OCI-LY1 (cell line): Measurements from ENCODE around the gene CHMP1A.

Experiments used
- H2AFZ ChIP-seq: fragments of 200-600 bp; sonication (generic), shearing (Covaris generic); 2 replicates; pipeline ENCODE4 v1.6.0; 2014; ENCODE audit warnings: antibody characterized with exemption, mild to moderate bottlenecking, low read length
- H3F3A ChIP-seq: fragments of 200-600 bp; sonication (generic), shearing (Covaris generic); 2 replicates; pipeline ENCODE4 v1.6.0; 2014; ENCODE audit warnings: mild to moderate bottlenecking, antibody characterized with exemption, low read length, moderate library complexity; ENCODE audit not compliant: insufficient read depth
- H3K27ac ChIP-seq: fragments of 200-600 bp; sonication (generic); 2 replicates; pipeline ENCODE4 v1.5.1; 2014; ENCODE audit warnings: low read length, mixed run types, mild to moderate bottlenecking, low read depth; ENCODE audit not compliant: poor library complexity, severe bottlenecking
- H3K27me3 ChIP-seq: fragments of 200-600 bp; sonication (generic); 2 replicates; pipeline ENCODE4 v1.6.0; 2014; ENCODE audit warnings: antibody characterized with exemption, mild to moderate bottlenecking, low read length, moderate library complexity; ENCODE audit not compliant: insufficient read depth
- H3K36me3 ChIP-seq: fragments of 200-600 bp; sonication (generic); 2 replicates; pipeline ENCODE4 v1.6.1; 2014; ENCODE audit warnings: mild to moderate bottlenecking, antibody characterized with exemption, low read length, moderate library complexity, mixed read lengths; ENCODE audit not compliant: insufficient read depth
- H3K4me1 ChIP-seq: fragments of 200-600 bp; sonication (generic); 2 replicates; pipeline ENCODE4 v1.5.1; 2014; ENCODE audit warnings: mild to moderate bottlenecking, low read length, moderate library complexity; ENCODE audit not compliant: insufficient read depth, severe bottlenecking
- H3K4me2 ChIP-seq: fragments of 200-600 bp; sonication (generic), shearing (Covaris generic); 2 replicates; pipeline ENCODE4 v1.6.1; 2014; ENCODE audit warnings: low read length
- H3K4me3 ChIP-seq: fragments of 200-600 bp; sonication (generic); 2 replicates; pipeline ENCODE4 v1.5.1; 2014; ENCODE audit warnings: low read length, low read depth, mild to moderate bottlenecking, mixed read lengths; ENCODE audit not compliant: poor library complexity, severe bottlenecking
- H3K79me2 ChIP-seq: fragments of 200-600 bp; shearing (Covaris generic); 2 replicates; pipeline ENCODE4 v1.6.1; 2016; ENCODE audit warnings: mixed run types, low read length, mixed read lengths; ENCODE audit not compliant: insufficient read depth
- H3K9ac ChIP-seq: fragments of 200-600 bp; sonication (generic), shearing (Covaris generic); 2 replicates; pipeline ENCODE4 v1.6.1; 2014; ENCODE audit warnings: mild to moderate bottlenecking, low read length, mixed read lengths
- H3K9me2 ChIP-seq: fragments of 200-600 bp; sonication (generic), shearing (Covaris generic); 2 replicates; pipeline ENCODE4 v1.6.1; 2014; ENCODE audit warnings: low read depth, mild to moderate bottlenecking, low read length, mixed read lengths
- H3K9me3 ChIP-seq: fragments of 200-600 bp; shearing (Covaris generic); 2 replicates; pipeline ENCODE4 v1.6.1; 2014; ENCODE audit warnings: low read length, mixed read lengths
- H4K20me1 ChIP-seq: fragments of 200-600 bp; sonication (generic), shearing (Covaris generic); 2 replicates; pipeline ENCODE4 v1.6.0; 2016; ENCODE audit warnings: mild to moderate bottlenecking, low read length; ENCODE audit not compliant: insufficient read depth
- CTCF ChIP-seq: fragments of 200-600 bp; sonication (generic), shearing (Covaris generic); IDR thresholded peaks from 2 replicates; pipeline ENCODE4 v1.5.1; 2017; ENCODE audit warnings: mild to moderate bottlenecking, antibody characterized with exemption, low read length, moderate library complexity, mixed read lengths
- EZH2 ChIP-seq: fragments of 200-600 bp; sonication (generic), shearing (Covaris generic); IDR thresholded peaks from 2 replicates; pipeline ENCODE4 v1.8.0; 2017; ENCODE audit warnings: borderline replicate concordance, mixed run types, mild to moderate bottlenecking, antibody characterized with exemption, low read length, moderate library complexity, mixed read lengths

The CHMP1A gene

GRCh38 chr16:89704281-89704680, 46.8 kb upstream of the CHMP1A start:
- TF ChIP-seq EZH2: no peak
- peak; percentile 9; the same call in 1 of the 2 replicates for TF ChIP-seq CTCF
- H3F3A ChIP-seq: no peaks in the 10 kb centered on the region
- H3K9ac ChIP-seq: no peak overlapping the region
- peaks cover 30% of the 10 kb centered on the region for H3K4me1 ChIP-seq
- H3K9me2 ChIP-seq: no peaks in the 10 kb centered on the region
- no peak overlapping the region for H3K4me2 ChIP-seq
- H3K36me3 ChIP-seq: peaks cover under 1% of the 10 kb centered on the region; the same call in 1 of the 2 replicates
- no peaks in the 10 kb centered on the region for H3K79me2 ChIP-seq
- no peak overlapping the region for H3K27ac ChIP-seq
- H3K4me3 ChIP-seq: no peak overlapping the region
- H4K20me1 ChIP-seq: no peaks in the 10 kb centered on the region
- H3K9me3 ChIP-seq: no peaks in the 10 kb centered on the region
- no peak overlapping the region for H2AFZ ChIP-seq
- 0 out of 2 replicates have a peak, but pooled peaks cover 1% of the 10 kb centered on the region for H3K27me3 ChIP-seq

- Histone ChIP-seq H2AFZ (no peak within 1 kb of the TSS), H3K9me3 (no peaks in the 10 kb centered on the region), H3K27me3 (no peaks in the 10 kb centered on the region), H3K9me2 (no peaks in the 10 kb centered on the region), H4K20me1 (no peaks in the 10 kb centered on the region), H3F3A (no peaks in the 10 kb centered on the region), H3K4me2 (peak within 1 kb of the TSS; percentile 59), H3K79me2 (no peaks in the 10 kb centered on the region), H3K27ac (peak within 1 kb of the TSS; percentile 16), H3K4me3 (peak within 1 kb of the TSS; percentile 67), H3K4me1 (peaks cover 30% of the 10 kb centered on the region), H3K36me3 (peaks cover 6% of the 10 kb centered on the region; the same call in 1 of the 2 replicates), H3K9ac (peak within 1 kb of the TSS; percentile 70)
- TF ChIP-seq EZH2 (no peak), CTCF (no peak)
Measured at GRCh38 chr16:89701425-89702406, 44.2 kb upstream of the CHMP1A start, which contains the start of gene SPATA2L. TSS of gene SPATA2L (minus strand) at chr16:89701705. CDS start at chr16:89701232, 473 bp downstream.

- Histone ChIP-seq H3K27ac (peak overlapping the region; percentile 16), H3K4me3 (peak overlapping the region; percentile 67), H3K4me1 (peaks cover 24% of the 10 kb centered on the region), H4K20me1 (no peaks in the 10 kb centered on the region), H2AFZ (no peak overlapping the region), H3K27me3 (no peaks in the 10 kb centered on the region), H3K9me3 (no peaks in the 10 kb centered on the region), H3K9ac (peak overlapping the region; percentile 70), H3F3A (no peaks in the 10 kb centered on the region), H3K9me2 (no peaks in the 10 kb centered on the region), H3K4me2 (peak overlapping the region; percentile 59), H3K79me2 (no peaks in the 10 kb centered on the region), H3K36me3 (peaks cover 10% of the 10 kb centered on the region; the same call in 1 of the 2 replicates)
- no peak for TF ChIP-seq EZH2
- peak; percentile 28; the same call in 1 of the 2 replicates for TF ChIP-seq CTCF
Measured at GRCh38 chr16:89700649-89701424, 43.3 kb upstream of the CHMP1A start.
